GM18498 (cell line): ENCODE results near the gene MMRN1.

ENCODE experiments used
- ATAC-seq: cut with Tn5 transposase; IDR thresholded peaks from one replicate; pipeline ENCODE4 v1.9.1; 2021; ENCODE audit warnings: mild to moderate bottlenecking, moderate library complexity; ENCODE audit not compliant: unreplicated experiment

Gene MMRN1

GRCh38 chr4:89995814-89996213 lies 101.2 kb downstream of the MMRN1 start:
- ATAC-seq = no peak

GRCh38 chr4:89997171-89997704 lies 102.6 kb downstream of the MMRN1 start:
- no peak for ATAC-seq

GRCh38 chr4:89998469-89999011 lies 103.9 kb downstream of the MMRN1 start:
- ATAC-seq = no peak

- no peak for ATAC-seq
Measured at GRCh38 chr4:90001023-90001422, 106.4 kb downstream of the MMRN1 start.

GRCh38 chr4:90002441-90003062 lies 107.9 kb downstream of the MMRN1 start:
- ATAC-seq = no peak
